ENCODE data around the gene ACP5.
A peak's percentile ranks its signal among the peaks of the same experiment; 100 is the strongest.

ACP5 gene

DNA sequence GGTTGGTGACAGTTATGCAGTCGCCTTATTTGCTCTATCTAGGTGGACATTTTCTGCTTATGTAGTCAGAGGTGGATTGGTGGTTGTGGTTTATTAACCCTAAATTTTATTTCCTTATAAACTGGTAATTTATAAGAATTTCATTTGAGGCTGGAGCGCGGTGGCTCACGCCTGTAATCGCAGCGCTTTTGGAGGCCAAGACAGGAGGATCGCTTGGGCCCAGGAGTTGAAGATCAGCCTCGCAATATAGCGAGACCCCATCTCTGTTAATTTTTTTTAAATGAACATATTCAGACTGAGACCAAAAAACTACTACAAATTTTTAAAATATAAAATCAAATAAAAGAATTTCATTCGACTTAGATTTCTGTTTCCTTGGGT is 20.6 kb upstream of the ACP5 start:
- Histone ChIP-seq H3K27me3 (ENCODE audit: insufficient read depth, low read length, poor library complexity, severe bottlenecking) (no peaks in the 10 kb centered on the region), H2AFZ (ENCODE audit: low read length) (peak overlapping the region; percentile 78; the same call in 1 of the 2 replicates), H3K9me2 (replicated peaks; ENCODE audit: low read depth, low read length) (no peaks in the 10 kb centered on the region), H3K9ac (ENCODE audit: low read depth, low read length, poor library complexity, severe bottlenecking) (peak overlapping the region; percentile 91), H3K79me2 (ENCODE audit: insufficient read depth, low read length) (peaks cover 55% of the 10 kb centered on the region), H3K4me3 (ENCODE audit: low read length, poor library complexity, severe bottlenecking) (peak overlapping the region; percentile 90), H3K4me1 (ENCODE audit: insufficient read depth, low read length, poor library complexity, severe bottlenecking) (peaks cover 35% of the 10 kb centered on the region), H3K4me2 (ENCODE audit: low read depth, low read length, poor library complexity, severe bottlenecking) (peak overlapping the region; percentile 95), H3K9me3 (ENCODE audit: insufficient read depth, low read depth, low read length) (no peaks in the 10 kb centered on the region), H3K36me3 (ENCODE audit: insufficient read depth, low read length) (no peaks in the 10 kb centered on the region), H4K20me1 (ENCODE audit: insufficient read depth, low read length, poor library complexity, severe bottlenecking) (peaks cover 46% of the 10 kb centered on the region), H3F3A (ENCODE audit: low read depth) (no peaks in the 10 kb centered on the region)
- no peak for TF ChIP-seq EZH2phosphoT487 (IDR thresholded peaks at IDR 0.05; ENCODE audit: borderline replicate concordance)

DNA sequence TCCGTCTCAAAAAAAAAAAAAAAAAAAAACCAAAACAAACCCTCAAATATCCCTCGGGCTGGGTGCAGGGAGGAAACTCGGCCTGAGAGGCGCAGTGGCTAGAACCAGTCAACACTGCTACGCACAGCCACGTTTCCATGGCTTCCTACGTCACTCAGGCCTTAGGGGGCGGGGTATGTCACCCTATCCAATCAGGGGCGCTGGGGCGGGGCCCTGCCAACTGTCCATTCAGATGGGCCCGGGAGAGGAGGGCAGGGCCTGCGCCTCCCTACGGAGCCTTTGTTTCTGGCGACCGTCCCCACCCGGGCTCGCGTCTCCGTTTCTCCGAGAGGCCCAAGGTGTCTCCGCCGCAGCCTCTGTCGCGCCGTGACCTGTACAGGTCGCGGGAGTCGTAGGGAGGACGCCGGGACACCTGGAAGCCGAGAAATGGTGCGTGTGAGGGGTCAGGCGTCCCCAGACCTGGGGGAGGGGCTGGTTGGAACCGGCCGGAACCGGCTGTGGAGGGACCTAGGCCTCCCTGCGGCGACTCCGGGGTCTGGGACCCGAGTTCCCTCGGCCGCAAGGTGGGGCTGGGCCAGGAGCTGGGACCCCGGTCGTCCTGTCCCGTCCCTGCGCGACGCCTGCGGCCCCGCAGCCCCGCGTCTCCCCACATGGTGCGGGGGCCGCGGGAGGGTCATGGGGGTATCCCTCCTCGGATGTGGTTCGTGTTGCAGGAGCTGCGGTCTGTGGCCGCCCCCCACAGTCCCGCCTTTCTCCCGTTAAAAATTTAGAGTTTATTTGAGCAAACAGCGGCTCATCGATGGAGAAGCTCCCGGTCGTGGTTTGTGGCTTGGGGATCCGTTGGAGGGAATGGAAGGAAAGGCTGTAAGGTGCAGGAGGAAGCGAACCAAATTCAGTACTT is 20.0 kb upstream of the ACP5 start, which contains the start of gene ZNF627:
TSS of gene ZNF627 (plus strand) at position 282 of the 901 bp plus-strand sequence. CDS start at position 427, 145 bp downstream.
- Histone ChIP-seq H3K4me1 (ENCODE audit: insufficient read depth, low read length, poor library complexity, severe bottlenecking) (peaks cover 39% of the 10 kb centered on the region), H3K4me3 (ENCODE audit: low read length, poor library complexity, severe bottlenecking) (peak within 1 kb of the TSS; percentile 90), H3K9ac (ENCODE audit: low read depth, low read length, poor library complexity, severe bottlenecking) (peak within 1 kb of the TSS; percentile 91), H3K9me2 (replicated peaks; ENCODE audit: low read depth, low read length) (no peaks in the 10 kb centered on the region), H2AFZ (ENCODE audit: low read length) (peak within 1 kb of the TSS; percentile 85), H3K79me2 (ENCODE audit: insufficient read depth, low read length) (peaks cover 50% of the 10 kb centered on the region), H3K36me3 (ENCODE audit: insufficient read depth, low read length) (no peaks in the 10 kb centered on the region), H3K9me3 (ENCODE audit: insufficient read depth, low read depth, low read length) (no peaks in the 10 kb centered on the region), H3K27me3 (ENCODE audit: insufficient read depth, low read length, poor library complexity, severe bottlenecking) (no peaks in the 10 kb centered on the region), H4K20me1 (ENCODE audit: insufficient read depth, low read length, poor library complexity, severe bottlenecking) (peaks cover 44% of the 10 kb centered on the region), H3F3A (ENCODE audit: low read depth) (no peaks in the 10 kb centered on the region), H3K4me2 (ENCODE audit: low read depth, low read length, poor library complexity, severe bottlenecking) (peak within 1 kb of the TSS; percentile 95)
- no peak for TF ChIP-seq EZH2phosphoT487 (IDR thresholded peaks at IDR 0.05; ENCODE audit: borderline replicate concordance)
- TF ChIP-seq, protein P1, sequence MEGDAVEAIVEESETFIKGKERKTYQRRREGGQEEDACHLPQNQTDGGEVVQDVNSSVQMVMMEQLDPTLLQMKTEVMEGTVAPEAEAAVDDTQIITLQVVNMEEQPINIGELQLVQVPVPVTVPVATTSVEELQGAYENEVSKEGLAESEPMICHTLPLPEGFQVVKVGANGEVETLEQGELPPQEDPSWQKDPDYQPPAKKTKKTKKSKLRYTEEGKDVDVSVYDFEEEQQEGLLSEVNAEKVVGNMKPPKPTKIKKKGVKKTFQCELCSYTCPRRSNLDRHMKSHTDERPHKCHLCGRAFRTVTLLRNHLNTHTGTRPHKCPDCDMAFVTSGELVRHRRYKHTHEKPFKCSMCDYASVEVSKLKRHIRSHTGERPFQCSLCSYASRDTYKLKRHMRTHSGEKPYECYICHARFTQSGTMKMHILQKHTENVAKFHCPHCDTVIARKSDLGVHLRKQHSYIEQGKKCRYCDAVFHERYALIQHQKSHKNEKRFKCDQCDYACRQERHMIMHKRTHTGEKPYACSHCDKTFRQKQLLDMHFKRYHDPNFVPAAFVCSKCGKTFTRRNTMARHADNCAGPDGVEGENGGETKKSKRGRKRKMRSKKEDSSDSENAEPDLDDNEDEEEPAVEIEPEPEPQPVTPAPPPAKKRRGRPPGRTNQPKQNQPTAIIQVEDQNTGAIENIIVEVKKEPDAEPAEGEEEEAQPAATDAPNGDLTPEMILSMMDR (conservative IDR thresholded peaks at IDR 0.05; ENCODE audit: low read length): no peak; the same call in 1 of the 2 replicates

DNA sequence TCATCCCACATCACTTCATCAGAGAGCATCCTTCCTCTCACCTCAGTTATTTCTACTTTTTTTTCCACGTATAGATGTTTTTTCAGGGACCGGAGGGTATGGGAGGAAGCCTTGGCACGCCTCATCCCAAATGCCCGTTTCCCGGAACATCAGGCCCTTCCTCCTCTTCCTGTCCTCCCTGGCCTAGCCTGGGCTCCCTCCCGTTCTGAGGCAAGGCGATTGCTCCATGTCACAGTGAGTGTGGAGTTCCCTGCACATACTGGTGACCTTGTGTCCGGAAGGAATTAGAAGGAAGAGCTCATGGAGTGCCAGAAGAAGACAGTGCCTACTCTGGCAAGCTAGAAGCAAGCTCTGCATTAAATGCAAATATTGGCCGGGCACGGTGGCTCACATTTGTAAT is 18.7 kb upstream of the ACP5 start:
- peak overlapping the region; percentile 65 for H3K4me2 ChIP-seq (ENCODE audit: low read depth, low read length, poor library complexity, severe bottlenecking)
- TF ChIP-seq EZH2phosphoT487 (IDR thresholded peaks at IDR 0.05; ENCODE audit: borderline replicate concordance): no peak

GRCh38 chr19:11594084-11594483 is 16.6 kb upstream of the ACP5 start:
- TF ChIP-seq, protein P1 (conservative IDR thresholded peaks at IDR 0.05; ENCODE audit: low read length): no peak
- TF ChIP-seq EZH2phosphoT487 (IDR thresholded peaks at IDR 0.05; ENCODE audit: borderline replicate concordance): no peak
- Histone ChIP-seq H3K4me1 (ENCODE audit: insufficient read depth, low read length, poor library complexity, severe bottlenecking) (peaks cover 22% of the 10 kb centered on the region), H3K9me3 (ENCODE audit: insufficient read depth, low read depth, low read length) (no peaks in the 10 kb centered on the region), H2AFZ (ENCODE audit: low read length) (0 out of 2 replicates have a peak overlapping the region, but pooled peaks have one; percentile 49), H3K9me2 (replicated peaks; ENCODE audit: low read depth, low read length) (no peaks in the 10 kb centered on the region), H3K9ac (ENCODE audit: low read depth, low read length, poor library complexity, severe bottlenecking) (no peak overlapping the region), H3F3A (ENCODE audit: low read depth) (no peaks in the 10 kb centered on the region), H3K4me3 (ENCODE audit: low read length, poor library complexity, severe bottlenecking) (no peak overlapping the region), H3K79me2 (ENCODE audit: insufficient read depth, low read length) (peaks cover 17% of the 10 kb centered on the region), H3K4me2 (ENCODE audit: low read depth, low read length, poor library complexity, severe bottlenecking) (no peak overlapping the region), H3K36me3 (ENCODE audit: insufficient read depth, low read length) (no peaks in the 10 kb centered on the region), H3K27me3 (ENCODE audit: insufficient read depth, low read length, poor library complexity, severe bottlenecking) (no peaks in the 10 kb centered on the region), H4K20me1 (ENCODE audit: insufficient read depth, low read length, poor library complexity, severe bottlenecking) (peaks cover 14% of the 10 kb centered on the region)

More for the DNA sequence above, 18.7 kb upstream of the ACP5 start:
- Histone ChIP-seq H3K27me3 (ENCODE audit: insufficient read depth, low read length, poor library complexity, severe bottlenecking) (no peaks in the 10 kb centered on the region), H3K9me2 (replicated peaks; ENCODE audit: low read depth, low read length) (no peaks in the 10 kb centered on the region), H3K9me3 (ENCODE audit: insufficient read depth, low read depth, low read length) (no peaks in the 10 kb centered on the region), H3K4me1 (ENCODE audit: insufficient read depth, low read length, poor library complexity, severe bottlenecking) (peaks cover 39% of the 10 kb centered on the region), H3K79me2 (ENCODE audit: insufficient read depth, low read length) (peaks cover 38% of the 10 kb centered on the region), H3K9ac (ENCODE audit: low read depth, low read length, poor library complexity, severe bottlenecking) (no peak overlapping the region), H3F3A (ENCODE audit: low read depth) (no peaks in the 10 kb centered on the region), H2AFZ (ENCODE audit: low read length) (no peak overlapping the region), H4K20me1 (ENCODE audit: insufficient read depth, low read length, poor library complexity, severe bottlenecking) (peaks cover 33% of the 10 kb centered on the region), H3K36me3 (ENCODE audit: insufficient read depth, low read length) (no peaks in the 10 kb centered on the region), H3K4me3 (ENCODE audit: low read length, poor library complexity, severe bottlenecking) (no peak overlapping the region)
